HEK293T (cell line): Measurements from ENCODE around the gene TUBD1.

Experiments
- ARNT ChIP-seq: fragments of 450-650 bp; IDR thresholded peaks from 2 replicates; pipeline ENCODE4 v1.6.1; 2017; ENCODE audit warnings: mild to moderate bottlenecking
- BHLHE40 ChIP-seq: fragments of 450-650 bp; IDR thresholded peaks from 2 replicates; pipeline ENCODE4 v1.6.1; 2016; ENCODE audit warnings: mild to moderate bottlenecking, moderate library complexity, borderline replicate concordance
- ELF4 ChIP-seq: fragments of 450-650 bp; IDR thresholded peaks from 2 replicates; pipeline ENCODE4 v1.6.1; 2017; ENCODE audit warnings: antibody characterized with exemption
- FOXA1 ChIP-seq: fragments of 450-650 bp; IDR thresholded peaks from 2 replicates; pipeline ENCODE4 v1.6.1; 2016; ENCODE audit warnings: mild to moderate bottlenecking
- FOXK2 ChIP-seq: fragments of 450-650 bp; IDR thresholded peaks from 2 replicates; pipeline ENCODE4 v1.6.1; 2016; ENCODE audit warnings: mild to moderate bottlenecking
- FOXM1 ChIP-seq: fragments of 450-650 bp; IDR thresholded peaks from 2 replicates; pipeline ENCODE4 v1.6.1; 2017; ENCODE audit warnings: mild to moderate bottlenecking, borderline replicate concordance
- HDGF ChIP-seq: fragments of 450-650 bp; IDR thresholded peaks from 2 replicates; pipeline ENCODE4 v1.6.1; 2017; ENCODE audit warnings: antibody characterized with exemption, borderline replicate concordance
- L3MBTL2 ChIP-seq: fragments of 450-650 bp; conservative IDR thresholded peaks from 2 replicates; pipeline ENCODE4 v1.6.1; 2016; ENCODE audit warnings: mild to moderate bottlenecking
- LEF1 ChIP-seq: fragments of 450-650 bp; IDR thresholded peaks from 2 replicates; pipeline ENCODE4 v1.6.1; 2017; ENCODE audit warnings: mild to moderate bottlenecking, borderline replicate concordance
- NFRKB ChIP-seq: fragments of 450-650 bp; IDR thresholded peaks from 2 replicates; pipeline ENCODE4 v1.6.1; 2016; ENCODE audit warnings: mild to moderate bottlenecking, moderate library complexity
- SP1 ChIP-seq: fragments of 450-650 bp; IDR thresholded peaks from 2 replicates; pipeline ENCODE4 v1.6.1; 2017
- SUZ12 ChIP-seq: fragments of 450-650 bp; IDR thresholded peaks from 2 replicates; pipeline ENCODE4 v1.6.1; 2016; ENCODE audit warnings: mild to moderate bottlenecking
- TARDBP ChIP-seq: fragments of 450-650 bp; IDR thresholded peaks from 2 replicates; pipeline ENCODE4 v1.6.1; 2016
- ZNF384 ChIP-seq: fragments of 450-650 bp; IDR thresholded peaks from 2 replicates; pipeline ENCODE4 v1.6.1; 2016

GRCh38 chr17:59840329-59841090 lies 52.2 kb downstream of the TUBD1 start:
- TF ChIP-seq ARNT: no peak
- no peak for TF ChIP-seq ELF4
- TF ChIP-seq SP1: no peak
- no peak for TF ChIP-seq HDGF
- TF ChIP-seq FOXM1: no peak
- TF ChIP-seq FOXK2: no peak
- TF ChIP-seq L3MBTL2: no peak
- TF ChIP-seq SUZ12: no peak
- no peak for TF ChIP-seq BHLHE40
- no peak for TF ChIP-seq TARDBP
- no peak for TF ChIP-seq ZNF384
- no peak for TF ChIP-seq FOXA1
- TF ChIP-seq LEF1: no peak
- TF ChIP-seq NFRKB: no peak
